K562 (cell line): ENCODE measurements around the gene CELA3A. TPM values are rescaled to one million over a fixed set of nuclear protein-coding genes. Genes with fewer than 3 reads are reported as not detected.
A peak's percentile ranks its signal among the peaks of the same experiment; 100 is the strongest.

Experiments used
- CXXC5 ChIP-seq: fragments of 250-450 bp; sonication (Bioruptor Pico); IDR thresholded peaks from 2 replicates; pipeline ENCODE4 v1.8.0; 2022; ENCODE audit warnings: inconsistent platforms, mild to moderate bottlenecking, moderate library complexity
- MAFF ChIP-seq: IDR thresholded peaks from 2 replicates; pipeline ENCODE4 v1.6.1; 2012; ENCODE audit warnings: low read length, improper control_type of control experiment
- MAFG ChIP-seq: fragments of 450-650 bp; conservative IDR thresholded peaks from 2 replicates; pipeline ENCODE4 v1.6.1; 2016; ENCODE audit warnings: missing genetic modification characterization, missing compliant biosample characterization
- NCOA4 ChIP-seq: fragments of 450-650 bp; IDR thresholded peaks from 2 replicates; pipeline ENCODE4 v1.6.1; 2018; ENCODE audit warnings: mild to moderate bottlenecking; ENCODE audit not compliant: partially characterized antibody
- NRF1 ChIP-seq, 2 experiments: fragments of 450-650 bp; IDR thresholded peaks in 1 of 2; conservative IDR thresholded peaks in 1 of 2; 2 replicates each; pipeline ENCODE4 v1.6.1; 2014; ENCODE audit warnings: mild to moderate bottlenecking in 2 of 2
- STAT5B ChIP-seq: fragments of 250-450 bp; sonication (Bioruptor Pico); IDR thresholded peaks from 2 replicates; pipeline ENCODE4 v1.8.0; 2021; ENCODE audit warnings: mild to moderate bottlenecking, inconsistent platforms
- TCFL5 ChIP-seq: fragments of 250-450 bp; sonication (Bioruptor Pico); conservative IDR thresholded peaks from 2 replicates; pipeline ENCODE4 v1.6.1; 2021; ENCODE audit warnings: mild to moderate bottlenecking, moderate library complexity, matching md5 sums
- TOE1 ChIP-seq, 2 experiments: fragments of 450-650 bp in 1 of 2; sonication (generic) in 1 of 2; formaldehyde crosslinking in 1 of 2; IDR thresholded peaks; 2 replicates each; pipeline versions ENCODE4 v1.7.1 to v1.8.0; 2016 to 2022; ENCODE audit warnings: borderline replicate concordance in 2 of 2, mild to moderate bottlenecking in 2 of 2, antibody characterized with exemption in 1 of 2, inconsistent platforms in 1 of 2, low read depth in 1 of 2, missing genetic modification reagents in 1 of 2, moderate library complexity in 1 of 2
- ZC3H8 ChIP-seq: fragments of 450-650 bp; IDR thresholded peaks from 2 replicates; pipeline ENCODE4 v1.6.1; 2017
- ZNF316 ChIP-seq: fragments of 450-650 bp; IDR thresholded peaks from 2 replicates; pipeline ENCODE4 v1.6.1; 2016
- polyA plus RNA-seq, 8 experiments: library from polyadenylated mRNA; depleted of rRNA in 4 of 8; stranded (reverse) in 5 of 8; unstranded in 3 of 8; fragments of >200 nt; fragmentation: Nextera tagmentation in 2 of 8; fragmentation: Illumina TruSeq in 1 of 8; extraction: Ambion mirVana in 2 of 8; extraction: Trizol in 1 of 8; gene quantifications; 2 replicates each; pipeline versions ENCODE4 v1.2.1 to v1.2.3, GENCODE V29; 2011 to 2014; ENCODE audit warnings: inconsistent platforms in 1 of 8, missing spikeins in 1 of 8
- total RNA-seq, 7 experiments: library from RNA; depleted of rRNA in 6 of 7; stranded (reverse); fragments of >200 nt in 6 of 7; fragmentation: Illumina TruSeq in 2 of 7; extraction: Trizol in 2 of 7; gene quantifications; 2 replicates each; pipeline versions ENCODE4 v1.2.1 to v1.2.3, GENCODE V29; 2011 to 2021; ENCODE audit warnings: low replicate concordance in 1 of 7
- TF ChIP-seq, protein P1 (sequence below): sonication (generic); formaldehyde crosslinking; IDR thresholded peaks from 2 replicates; pipeline ENCODE4 v1.8.1; 2022; ENCODE audit warnings: missing genetic modification reagents
- TF ChIP-seq, protein P2 (sequence below): fragments of 250-450 bp; sonication (Bioruptor Pico); IDR thresholded peaks from 2 replicates; pipeline ENCODE4 v1.4.0; 2020
- TF ChIP-seq, protein P3 (sequence below): sonication (generic); formaldehyde crosslinking; IDR thresholded peaks from 2 replicates; pipeline ENCODE4 v1.5.0; 2020; ENCODE audit warnings: missing genetic modification reagents

Gene CELA3A
- total and polyA plus RNA-seq, 9 of the 15 experiments (the other 6 are each of a cell fraction or from before 2014, with no cell fraction given): 5.4 TPM; not detected in 8

DNA sequence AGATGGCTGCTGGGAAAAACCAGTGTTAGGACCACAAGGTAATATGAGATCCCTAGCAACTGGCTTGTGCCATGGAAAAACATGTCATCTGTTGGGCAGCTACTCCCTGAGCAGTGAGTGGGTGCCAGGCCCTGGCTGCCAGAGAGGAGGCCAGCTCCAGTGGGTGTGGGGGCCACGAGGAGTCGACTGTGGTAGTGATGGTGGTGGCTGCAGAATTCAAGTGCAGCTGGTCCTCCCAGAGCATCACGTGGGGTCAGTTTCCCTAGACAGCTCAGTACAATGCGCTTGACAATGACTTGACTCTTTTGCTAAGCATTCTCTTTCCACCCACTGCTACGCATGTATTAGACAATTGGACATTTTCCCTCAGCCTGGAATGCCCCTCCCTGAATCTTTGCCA lies 36.6 kb downstream of the CELA3A start (continued):
- TF ChIP-seq MAFF (0 out of 2 replicates have a peak, but pooled peaks have one; percentile 2), MAFG (tag) (peak; percentile 72; the same call in 1 of the 2 replicates), STAT5B (CRISPR knock-in tag) (no peak), NRF1 (conservative IDR thresholded peaks at IDR 0.05 in 1 of 2, IDR thresholded peaks at IDR 0.05 in 1 of 2) (0 out of 4 replicates have a peak, but pooled peaks of 1 of the 2 experiments have one; percentile 28), TOE1 (IDR thresholded peaks at IDR 0.05; ENCODE audit: borderline replicate concordance) (peak; percentile 38; the same call in 1 of the 2 replicates), TOE1 (CRISPR knock-in tag; IDR thresholded peaks at IDR 0.05; ENCODE audit: borderline replicate concordance, low read depth) (no peak), ZNF316 (peak; percentile 69), NCOA4 (no peak), ZC3H8 (no peak), CXXC5 (CRISPR knock-in tag) (peak; percentile 17; the same call in 1 of the 2 replicates), TCFL5 (CRISPR knock-in tag) (no peak)
- TF ChIP-seq, protein P1, sequence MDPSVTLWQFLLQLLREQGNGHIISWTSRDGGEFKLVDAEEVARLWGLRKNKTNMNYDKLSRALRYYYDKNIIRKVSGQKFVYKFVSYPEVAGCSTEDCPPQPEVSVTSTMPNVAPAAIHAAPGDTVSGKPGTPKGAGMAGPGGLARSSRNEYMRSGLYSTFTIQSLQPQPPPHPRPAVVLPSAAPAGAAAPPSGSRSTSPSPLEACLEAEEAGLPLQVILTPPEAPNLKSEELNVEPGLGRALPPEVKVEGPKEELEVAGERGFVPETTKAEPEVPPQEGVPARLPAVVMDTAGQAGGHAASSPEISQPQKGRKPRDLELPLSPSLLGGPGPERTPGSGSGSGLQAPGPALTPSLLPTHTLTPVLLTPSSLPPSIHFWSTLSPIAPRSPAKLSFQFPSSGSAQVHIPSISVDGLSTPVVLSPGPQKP: no peak
- TF ChIP-seq, protein P2, sequence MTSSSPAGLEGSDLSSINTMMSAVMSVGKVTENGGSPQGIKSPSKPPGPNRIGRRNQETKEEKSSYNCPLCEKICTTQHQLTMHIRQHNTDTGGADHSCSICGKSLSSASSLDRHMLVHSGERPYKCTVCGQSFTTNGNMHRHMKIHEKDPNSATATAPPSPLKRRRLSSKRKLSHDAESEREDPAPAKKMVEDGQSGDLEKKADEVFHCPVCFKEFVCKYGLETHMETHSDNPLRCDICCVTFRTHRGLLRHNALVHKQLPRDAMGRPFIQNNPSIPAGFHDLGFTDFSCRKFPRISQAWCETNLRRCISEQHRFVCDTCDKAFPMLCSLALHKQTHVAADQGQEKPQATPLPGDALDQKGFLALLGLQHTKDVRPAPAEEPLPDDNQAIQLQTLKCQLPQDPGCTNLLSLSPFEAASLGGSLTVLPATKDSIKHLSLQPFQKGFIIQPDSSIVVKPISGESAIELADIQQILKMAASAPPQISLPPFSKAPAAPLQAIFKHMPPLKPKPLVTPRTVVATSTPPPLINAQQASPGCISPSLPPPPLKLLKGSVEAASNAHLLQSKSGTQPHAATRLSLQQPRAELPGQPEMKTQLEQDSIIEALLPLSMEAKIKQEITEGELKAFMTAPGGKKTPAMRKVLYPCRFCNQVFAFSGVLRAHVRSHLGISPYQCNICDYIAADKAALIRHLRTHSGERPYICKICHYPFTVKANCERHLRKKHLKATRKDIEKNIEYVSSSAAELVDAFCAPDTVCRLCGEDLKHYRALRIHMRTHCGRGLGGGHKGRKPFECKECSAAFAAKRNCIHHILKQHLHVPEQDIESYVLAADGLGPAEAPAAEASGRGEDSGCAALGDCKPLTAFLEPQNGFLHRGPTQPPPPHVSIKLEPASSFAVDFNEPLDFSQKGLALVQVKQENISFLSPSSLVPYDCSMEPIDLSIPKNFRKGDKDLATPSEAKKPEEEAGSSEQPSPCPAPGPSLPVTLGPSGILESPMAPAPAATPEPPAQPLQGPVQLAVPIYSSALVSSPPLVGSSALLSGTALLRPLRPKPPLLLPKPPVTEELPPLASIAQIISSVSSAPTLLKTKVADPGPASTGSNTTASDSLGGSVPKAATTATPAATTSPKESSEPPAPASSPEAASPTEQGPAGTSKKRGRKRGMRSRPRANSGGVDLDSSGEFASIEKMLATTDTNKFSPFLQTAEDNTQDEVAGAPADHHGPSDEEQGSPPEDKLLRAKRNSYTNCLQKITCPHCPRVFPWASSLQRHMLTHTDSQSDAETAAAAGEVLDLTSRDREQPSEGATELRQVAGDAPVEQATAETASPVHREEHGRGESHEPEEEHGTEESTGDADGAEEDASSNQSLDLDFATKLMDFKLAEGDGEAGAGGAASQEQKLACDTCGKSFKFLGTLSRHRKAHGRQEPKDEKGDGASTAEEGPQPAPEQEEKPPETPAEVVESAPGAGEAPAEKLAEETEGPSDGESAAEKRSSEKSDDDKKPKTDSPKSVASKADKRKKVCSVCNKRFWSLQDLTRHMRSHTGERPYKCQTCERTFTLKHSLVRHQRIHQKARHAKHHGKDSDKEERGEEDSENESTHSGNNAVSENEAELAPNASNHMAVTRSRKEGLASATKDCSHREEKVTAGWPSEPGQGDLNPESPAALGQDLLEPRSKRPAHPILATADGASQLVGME (CRISPR knock-in tag): 0 out of 2 replicates have a peak, but pooled peaks have one; percentile 28
- TF ChIP-seq, protein P3, sequence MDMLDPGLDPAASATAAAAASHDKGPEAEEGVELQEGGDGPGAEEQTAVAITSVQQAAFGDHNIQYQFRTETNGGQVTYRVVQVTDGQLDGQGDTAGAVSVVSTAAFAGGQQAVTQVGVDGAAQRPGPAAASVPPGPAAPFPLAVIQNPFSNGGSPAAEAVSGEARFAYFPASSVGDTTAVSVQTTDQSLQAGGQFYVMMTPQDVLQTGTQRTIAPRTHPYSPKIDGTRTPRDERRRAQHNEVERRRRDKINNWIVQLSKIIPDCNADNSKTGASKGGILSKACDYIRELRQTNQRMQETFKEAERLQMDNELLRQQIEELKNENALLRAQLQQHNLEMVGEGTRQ: peak; percentile 59
